Inflammatory macrophage treated with lipopolysaccharide for 1 hour (primary cell): ENCODE data around the gene B4GALT5.
"Not testable (repeated sequence)": the region's sequence is repeated elsewhere in the genome, so short reads cannot be mapped to it uniquely, and the experiment has no call there.

Source experiments
- DNase-seq, 2 donors: peaks; one replicate each; pipeline ENCODE4 v3.0.0-alpha.2; 2020 to 2022

Gene B4GALT5, protein sequence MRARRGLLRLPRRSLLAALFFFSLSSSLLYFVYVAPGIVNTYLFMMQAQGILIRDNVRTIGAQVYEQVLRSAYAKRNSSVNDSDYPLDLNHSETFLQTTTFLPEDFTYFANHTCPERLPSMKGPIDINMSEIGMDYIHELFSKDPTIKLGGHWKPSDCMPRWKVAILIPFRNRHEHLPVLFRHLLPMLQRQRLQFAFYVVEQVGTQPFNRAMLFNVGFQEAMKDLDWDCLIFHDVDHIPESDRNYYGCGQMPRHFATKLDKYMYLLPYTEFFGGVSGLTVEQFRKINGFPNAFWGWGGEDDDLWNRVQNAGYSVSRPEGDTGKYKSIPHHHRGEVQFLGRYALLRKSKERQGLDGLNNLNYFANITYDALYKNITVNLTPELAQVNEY

DNA sequence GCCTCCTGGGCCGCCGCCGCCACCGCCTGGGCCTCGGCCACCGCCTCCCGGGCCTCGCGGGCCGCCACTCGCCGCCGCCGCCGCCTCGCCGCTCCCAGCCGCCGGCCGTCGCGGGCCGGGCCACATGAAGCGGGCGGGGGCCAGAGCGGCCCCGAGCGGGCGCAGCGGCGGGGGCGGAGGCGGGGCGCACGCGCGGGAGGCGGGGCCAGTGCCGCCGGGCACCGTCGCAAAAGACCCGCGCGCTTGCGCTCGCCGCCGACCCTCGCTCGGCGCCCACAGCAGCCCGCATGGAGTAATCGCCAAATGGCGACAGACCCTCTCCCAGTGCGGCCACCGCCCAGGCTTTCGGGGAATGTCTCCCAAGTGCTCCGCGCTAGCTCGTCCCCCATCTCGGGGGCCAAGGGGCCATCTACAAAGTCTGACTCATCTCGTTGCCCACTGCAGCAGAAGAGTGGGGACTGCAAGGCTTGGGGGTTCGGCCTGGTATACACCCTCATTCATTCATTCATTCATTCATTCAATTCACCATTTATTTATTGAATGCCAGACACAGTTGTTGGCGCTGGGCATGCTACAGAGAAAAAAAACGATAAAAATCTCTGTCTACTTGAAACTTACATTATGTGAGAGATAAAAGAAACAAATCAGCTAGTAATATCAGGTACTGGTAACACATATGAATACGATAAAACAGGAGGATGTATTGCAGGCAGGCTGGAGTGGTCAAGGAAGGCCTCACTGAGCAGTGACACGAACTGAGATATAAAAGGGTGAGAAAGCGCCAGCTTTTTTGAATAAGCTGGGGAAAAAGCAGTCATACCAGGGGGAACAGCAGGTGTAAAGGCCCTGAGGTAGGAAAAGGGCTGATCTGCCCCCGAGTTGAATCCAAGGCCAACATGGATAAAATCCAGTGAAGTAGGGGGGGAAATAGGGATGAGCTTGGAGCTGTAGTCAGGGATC lies at the start of gene B4GALT5:
Gene B4GALT5 (minus strand): TSS at position 126 of the 960 bp plus-strand sequence. CDS start 188 bp downstream, outside the sequence.
- peak; percentile 52 to 73 for DNase-seq

DNA sequence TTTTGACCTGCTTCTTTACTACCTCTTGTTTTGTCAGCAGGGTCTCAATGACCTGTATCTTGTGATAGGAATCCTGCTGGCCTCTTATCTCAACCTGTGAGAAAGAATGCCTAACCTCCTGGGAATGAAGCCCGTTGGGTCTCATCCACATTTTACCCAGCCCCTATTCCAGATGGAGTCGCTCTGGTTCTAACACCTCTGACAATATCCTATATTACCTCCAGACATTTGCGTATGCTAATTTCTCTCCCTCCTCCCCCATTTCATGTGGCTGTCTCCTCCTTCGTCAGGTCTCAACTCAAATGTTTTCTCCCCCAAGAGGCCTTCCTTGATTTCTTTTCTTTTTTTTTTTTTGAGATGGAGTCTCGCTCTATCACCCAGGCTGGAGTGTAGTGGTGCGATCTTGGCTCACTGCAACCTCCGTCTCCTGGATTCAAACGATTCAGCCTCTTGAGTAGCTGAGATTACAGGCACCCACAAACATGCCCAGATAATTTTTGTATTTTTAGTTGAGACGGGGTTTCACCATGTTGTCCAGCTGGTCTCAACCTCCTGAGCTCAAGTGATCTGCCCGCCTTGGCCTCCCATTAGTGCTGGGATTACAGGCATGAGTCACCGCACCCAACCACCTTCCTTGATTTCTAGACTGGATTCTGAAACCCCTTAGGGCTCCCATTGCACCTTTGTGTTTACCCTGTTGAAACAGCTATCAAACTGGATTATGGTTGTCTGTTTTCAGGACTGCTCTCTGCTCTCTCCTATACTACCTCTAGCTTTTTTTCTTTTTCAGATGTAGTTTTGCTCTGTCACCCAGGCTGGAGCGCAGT lies 49.5 kb upstream of the B4GALT5 start:
- DNase-seq = no peak

DNA sequence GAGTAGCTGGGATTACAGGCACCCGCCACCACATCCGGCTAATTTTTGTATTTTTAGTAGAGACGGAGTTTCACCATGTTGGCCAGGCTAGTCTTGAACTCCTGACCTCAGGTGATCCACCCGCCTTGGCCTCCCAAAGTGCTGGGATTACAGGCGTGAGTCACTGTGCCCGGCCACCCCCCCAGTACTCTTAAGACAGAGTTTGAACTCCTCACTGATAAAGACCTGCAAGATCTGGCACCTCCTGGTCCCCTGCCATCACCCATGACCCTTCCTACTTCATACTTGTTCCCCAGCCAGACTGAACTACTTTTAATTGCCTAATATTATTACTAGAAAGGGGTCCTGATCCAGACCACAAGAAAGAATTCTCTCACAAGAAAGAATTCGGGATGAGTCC lies 48.2 kb upstream of the B4GALT5 start:
- DNase-seq = not testable (repeated sequence)

DNA sequence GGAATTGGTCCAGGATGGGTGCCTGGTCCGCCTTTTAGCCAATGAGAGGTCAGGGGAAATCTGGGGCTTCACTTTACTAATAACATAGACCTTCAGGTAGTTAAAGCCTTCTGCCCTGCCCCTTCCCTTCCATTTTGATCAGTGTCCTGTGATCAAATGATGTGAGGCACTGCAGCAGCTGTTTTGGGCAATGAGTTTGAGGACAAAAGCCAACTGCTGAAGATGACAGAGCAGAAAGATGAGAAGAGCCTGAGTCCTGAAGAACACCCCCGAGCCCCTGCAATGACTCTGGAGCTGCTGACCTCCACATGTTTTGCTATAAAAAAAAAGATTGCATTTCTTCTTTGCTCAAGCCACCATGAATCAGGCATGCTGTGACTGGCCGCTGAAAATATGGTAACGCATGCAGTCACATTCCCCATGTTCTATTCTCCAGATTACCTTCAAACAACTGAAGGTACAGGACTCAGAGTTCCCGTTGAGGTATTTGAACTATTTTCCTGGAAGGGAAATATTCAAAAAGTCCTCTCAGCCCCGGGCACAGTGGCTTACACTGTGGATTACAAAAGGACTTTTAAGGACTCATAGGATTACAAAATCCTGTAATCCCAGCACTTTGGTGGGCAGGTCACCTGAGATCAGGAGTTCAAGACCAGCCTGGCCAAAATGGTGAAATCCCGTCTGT lies 45.7 kb upstream of the B4GALT5 start:
- no peak for DNase-seq

DNA sequence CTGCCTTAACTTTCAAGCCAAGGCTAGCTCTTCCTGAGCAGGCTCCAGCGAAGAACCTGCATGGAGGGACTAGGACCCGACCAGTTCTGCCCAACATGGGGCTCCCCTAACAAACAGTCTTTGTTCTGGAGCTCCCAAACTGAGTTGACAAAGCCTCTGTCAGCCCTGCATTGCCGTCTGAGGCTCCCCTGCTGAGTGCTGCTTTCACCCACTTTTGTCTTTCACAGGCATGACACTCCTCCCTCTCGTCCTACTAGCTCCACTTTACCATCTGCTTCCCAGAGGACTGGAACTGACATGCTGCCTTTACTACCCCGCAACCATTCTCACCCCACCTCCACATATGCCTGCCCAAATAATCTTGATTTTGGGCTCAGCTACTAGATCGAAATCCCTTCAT lies 45.1 kb upstream of the B4GALT5 start:
- DNase-seq = no peak

DNA sequence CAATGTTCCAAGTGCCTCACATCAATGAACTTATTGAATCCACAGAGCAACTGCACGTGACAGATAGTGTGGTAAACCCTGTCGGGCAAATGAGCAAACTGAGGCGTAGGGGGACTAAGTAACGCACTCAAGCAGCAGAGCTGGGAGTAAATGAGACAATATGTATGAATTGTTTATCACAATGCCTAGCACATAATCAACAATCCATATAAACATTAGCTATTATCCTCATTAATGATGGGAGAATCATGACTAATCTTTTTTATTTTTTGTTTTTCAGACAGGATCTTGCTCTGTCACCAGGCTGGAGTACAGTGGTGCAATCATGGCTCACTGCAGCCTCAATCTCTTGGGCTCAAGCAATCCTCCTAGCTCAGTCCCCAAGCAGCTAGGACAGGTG lies 43.9 kb upstream of the B4GALT5 start:
- DNase-seq = no peak

DNA sequence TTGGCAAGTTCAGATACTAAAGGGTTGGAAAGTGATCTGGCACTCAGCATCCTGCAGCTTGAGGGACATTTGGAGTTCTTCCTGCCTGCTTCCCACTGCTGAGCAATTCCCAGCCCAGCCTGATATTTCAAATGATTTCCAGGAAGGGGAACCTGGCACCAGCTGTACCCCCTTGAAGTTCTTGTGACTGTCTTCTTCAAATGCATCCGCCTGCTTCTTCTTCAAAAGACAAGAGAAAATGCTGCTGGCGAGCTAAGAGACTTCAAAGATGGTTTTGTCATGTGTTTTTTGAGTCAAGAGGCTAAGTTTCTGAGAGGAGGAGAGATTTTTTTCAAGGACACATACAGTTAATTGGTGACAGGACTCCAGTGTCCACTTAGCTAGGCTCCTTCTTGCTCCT lies 42.6 kb upstream of the B4GALT5 start:
- DNase-seq = no peak

DNA sequence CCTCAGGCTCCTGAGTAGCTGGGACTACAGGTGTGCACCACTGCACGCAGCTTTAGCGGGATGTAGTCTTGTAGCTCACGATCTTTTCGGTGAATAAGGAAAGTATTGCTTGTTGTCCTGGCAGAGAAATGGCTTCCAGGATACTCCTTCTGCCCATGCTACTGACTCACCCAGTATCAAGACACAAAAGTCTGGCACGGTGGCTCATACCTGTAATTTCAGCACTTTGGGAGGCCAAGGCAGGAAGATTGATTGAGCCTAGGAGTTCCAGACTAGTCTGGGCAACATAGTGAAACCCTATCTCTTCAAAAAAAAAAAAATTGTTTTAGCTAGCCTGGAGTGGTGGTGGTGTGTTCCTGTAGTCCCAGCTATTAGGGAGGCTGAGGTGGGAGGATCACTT lies 40.9 kb upstream of the B4GALT5 start:
- DNase-seq = no peak

DNA sequence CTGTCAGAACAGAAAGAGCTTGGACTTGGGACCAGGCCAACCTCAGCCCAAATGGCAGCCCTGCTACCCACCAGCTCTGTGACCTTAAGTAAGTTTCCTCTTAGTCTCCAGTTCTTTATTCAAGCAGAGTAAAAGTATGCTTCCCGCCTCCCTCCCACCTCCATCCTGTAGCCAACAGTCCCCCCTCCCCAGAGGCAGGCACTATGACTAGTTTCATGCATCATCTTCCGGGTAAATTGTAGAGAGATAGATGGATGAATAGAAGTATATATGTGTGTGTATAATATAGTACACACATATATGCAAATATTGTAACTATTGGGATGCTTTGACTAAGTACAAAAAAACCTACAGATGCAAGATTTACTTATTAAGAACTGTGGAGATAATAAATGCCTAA lies 39.5 kb upstream of the B4GALT5 start:
- DNase-seq = no peak

DNA sequence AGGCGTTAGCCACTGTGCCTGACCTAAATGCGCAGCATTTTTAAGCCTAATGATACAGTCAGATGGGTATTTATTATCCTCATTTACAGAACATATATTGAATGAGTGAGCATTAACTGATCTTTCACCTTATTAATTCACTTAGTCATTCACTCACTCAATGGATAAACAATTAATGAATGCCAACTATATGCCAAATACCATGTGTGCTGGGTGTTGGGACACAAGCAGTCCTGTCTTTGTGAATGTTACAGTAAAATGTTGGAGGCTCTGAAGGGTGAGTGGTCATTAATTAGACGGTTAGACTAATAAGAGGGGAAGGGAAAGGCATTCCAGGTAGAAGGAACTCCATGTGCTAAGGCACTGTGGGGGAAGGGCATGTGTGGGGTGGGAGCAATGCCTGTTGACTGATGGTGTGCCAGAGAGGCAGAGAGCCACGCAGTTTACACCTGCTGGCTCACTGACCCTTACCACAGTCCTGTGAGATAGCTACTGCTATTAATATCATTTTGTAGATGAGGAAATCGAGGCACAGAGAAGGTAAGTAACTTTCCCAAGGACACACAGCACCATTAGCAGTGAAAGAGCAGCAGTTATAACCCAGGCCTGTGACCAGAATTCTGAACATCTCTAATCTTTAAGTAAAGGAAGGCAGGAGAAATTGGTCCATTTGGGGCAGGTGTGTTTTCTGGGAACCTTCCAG lies 38.7 kb upstream of the B4GALT5 start:
- DNase-seq = no peak

DNA sequence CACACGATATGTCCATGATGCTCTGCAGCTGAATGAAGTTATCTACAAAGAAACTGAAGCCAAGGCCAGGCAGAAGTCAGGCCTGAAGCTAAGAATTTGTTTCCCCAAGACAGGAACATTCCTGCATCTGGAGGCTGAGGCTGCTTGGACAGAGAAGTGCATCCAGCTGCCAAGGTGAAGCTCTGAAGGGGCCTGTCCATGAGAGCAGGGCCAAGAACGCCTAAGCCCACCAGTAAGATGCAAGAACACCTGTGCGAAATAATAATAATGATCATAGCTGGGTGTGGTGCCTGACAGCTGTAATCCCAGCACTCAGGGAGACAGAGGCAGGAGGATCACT lies 37.7 kb upstream of the B4GALT5 start:
- DNase-seq = no peak

DNA sequence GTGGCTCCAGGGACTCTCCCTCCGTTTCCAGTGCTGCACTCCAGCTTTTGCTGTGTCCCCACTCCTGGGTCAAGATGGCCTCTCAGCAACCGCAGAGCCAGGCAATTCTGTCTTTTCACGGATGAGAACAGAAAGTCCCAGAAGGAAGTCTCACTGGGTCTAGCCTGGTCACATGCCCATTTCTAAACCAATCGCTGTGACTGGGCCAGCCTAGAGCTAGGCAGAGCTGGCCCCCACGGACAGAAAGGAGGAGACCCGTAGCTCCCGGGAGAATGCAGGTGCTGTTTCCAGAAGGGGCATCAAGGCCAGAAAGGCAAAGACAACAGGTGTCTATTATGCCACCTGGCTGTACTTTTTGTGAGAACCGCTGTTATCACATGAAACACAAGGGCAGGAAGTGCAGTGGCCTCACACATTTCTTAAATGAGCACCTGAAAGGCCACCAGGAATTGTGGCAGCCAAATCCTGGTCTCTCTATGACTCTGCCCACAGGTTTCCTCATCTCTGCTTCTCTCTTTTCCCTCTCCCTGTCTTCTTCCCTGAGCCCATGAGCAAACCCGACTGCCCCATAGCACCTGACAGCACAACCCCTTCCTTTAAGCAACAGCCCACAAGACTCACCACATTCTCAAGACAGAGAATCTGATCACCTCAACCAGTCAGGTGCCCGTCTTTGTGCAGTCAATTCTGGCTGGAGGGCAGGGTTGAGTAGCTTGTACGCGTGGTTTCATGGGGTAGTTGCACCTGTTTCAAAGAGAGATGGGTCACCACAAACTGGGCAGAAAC lies 37.1 kb upstream of the B4GALT5 start:
- DNase-seq = peak; percentile 64 to 73

DNA sequence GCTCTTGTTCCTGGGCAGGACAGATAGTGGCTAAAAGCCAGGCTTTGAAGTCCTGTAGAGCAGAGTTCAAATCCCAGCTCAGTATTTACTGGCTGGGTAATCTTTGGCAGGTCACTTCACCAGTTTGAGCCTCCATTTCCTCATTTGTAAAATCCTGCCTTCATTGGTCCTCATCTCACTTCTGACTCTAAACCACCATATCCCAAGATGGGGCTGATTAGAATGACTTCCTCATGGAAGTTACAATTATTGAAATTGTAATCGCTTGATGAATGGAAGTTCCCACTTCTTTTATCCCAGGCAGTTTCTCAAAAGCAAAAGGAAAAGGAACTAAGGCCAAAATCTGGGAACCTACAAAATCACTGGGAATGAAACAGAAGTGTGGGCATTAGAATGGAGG lies 35.9 kb upstream of the B4GALT5 start:
- peak; percentile 45 to 61 for DNase-seq

DNA sequence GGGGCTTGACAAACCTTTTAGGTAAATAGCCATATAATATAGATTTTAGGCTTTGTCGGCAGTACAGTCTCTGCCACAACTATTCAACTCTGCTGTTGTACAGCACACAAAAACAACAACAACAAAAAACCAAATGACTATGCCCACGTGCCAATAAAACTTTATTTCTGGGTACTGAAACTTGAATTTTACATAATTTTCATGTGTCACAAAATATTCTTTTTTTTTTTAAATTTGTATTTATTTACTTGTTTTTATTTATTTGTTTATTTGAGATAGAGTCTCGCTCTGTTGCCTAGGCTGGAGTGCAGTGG lies 34.8 kb upstream of the B4GALT5 start:
- no peak for DNase-seq

DNA sequence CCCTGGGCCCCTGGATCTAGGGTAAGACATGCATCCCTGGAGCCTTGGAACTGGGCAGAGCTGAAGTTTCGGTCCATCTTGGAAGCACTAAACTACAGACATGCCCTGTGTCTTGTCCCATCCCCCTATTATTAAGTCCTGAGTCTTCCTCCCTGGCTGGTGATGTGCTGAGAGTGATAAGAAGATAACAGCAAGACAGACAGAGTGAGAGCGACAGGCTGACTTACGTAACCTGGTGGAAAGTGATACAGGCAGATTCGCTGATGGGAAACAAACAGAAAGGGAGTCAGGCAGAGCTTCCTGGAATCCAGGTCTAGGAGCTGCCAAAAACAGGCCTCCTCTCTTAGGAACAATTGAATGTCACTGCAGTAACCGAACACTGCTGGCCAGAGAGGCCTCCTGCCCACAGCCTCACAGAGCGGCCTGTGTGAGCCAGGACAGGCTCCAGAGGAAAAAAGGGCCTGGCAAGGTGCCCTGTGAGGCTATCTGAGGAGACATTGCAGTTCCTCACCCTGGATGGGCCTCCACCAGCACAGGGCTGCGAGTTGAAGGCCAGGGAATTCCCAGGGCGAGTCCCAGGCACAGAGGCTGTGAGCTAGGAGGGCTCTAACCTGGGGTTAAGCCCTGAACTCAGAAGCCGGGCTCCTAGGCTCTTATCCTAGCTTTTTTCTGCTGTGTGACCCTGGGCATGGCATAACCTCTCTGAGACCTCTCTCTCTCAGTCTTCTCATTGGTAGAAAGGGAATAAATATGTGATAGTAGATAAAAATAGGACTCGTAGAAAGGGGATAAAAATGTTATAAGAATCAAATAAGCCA lies 34.2 kb upstream of the B4GALT5 start:
- DNase-seq = peak in 1 of 2 donors; percentile 46

DNA sequence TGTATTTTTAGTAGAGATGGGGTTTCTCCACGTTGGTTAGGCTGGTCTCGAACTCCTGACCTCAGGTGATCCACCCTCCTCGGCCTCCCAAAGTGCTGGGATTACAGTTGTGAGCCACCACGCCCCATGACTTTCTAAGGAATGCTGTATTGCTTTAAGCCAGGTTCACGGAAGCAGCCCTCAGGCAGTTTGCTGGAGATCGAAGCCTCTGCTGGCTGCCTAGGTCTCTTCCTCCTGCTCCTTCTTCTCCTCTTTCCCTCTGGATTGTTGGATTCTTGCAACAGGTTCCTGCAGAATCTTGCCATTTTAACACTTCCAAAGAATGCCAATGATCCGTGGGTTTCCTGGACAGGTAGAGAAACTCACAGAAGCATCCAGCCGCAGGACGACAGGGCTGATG lies 29.3 kb upstream of the B4GALT5 start:
- no peak for DNase-seq

DNA sequence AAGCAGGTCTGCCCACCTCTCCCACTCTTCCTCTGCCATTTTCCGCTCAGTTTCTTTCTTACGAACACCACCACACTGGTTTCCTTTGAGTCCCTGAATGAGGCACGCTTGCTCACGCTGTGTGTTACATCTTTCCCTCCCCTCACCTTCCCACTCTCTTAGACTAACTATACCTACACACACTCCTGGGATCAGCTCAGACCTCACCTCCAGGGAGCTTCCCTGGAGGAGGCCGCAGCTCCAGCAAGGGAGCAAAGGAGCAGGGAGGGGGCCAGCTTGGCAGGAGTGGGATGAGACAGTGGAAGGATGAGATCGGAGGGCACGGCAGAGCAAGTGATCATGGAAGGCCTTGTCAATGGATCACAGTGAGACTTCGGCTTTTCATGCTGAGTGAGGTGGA lies 28.3 kb upstream of the B4GALT5 start:
- DNase-seq = no peak

DNA sequence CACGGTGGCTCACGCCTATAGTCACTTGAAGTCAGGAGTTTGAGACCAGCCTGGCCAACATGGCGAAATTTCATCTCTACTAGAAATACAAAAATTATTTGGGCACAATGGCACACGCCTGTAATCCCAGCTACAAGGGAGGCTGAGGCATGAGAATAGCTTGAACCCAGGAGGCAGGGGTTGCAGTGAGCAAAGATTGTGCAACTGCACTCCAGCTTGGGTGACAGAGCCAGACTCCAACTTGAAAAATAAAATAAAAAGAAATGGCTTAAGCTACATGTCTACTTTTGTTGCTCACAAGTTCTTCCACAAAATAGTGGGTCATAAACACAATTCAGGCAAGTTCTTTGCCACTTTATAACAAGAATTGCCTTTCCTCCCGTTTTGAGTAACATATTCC lies 27.1 kb upstream of the B4GALT5 start:
- DNase-seq = no peak

DNA sequence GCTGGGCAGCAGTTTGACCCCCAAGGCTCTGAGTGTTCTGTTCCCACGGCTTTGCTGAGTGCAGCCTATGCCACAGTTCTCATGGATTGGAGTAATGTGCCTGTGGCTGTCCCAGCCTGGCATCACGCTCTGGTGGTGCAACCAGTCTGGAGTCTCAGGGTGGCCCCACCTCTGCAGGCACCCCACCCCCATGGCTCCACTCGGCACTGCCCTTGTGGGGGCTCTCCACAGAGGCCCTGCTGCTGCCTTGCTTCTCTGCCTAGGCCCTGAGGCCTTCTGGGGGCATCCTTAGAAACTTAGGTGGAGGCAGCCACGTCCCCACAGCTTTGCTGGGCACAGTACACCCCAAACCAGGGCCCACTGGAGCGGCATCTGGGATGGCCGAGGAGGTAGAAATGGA lies 25.4 kb upstream of the B4GALT5 start:
- DNase-seq = no peak

DNA sequence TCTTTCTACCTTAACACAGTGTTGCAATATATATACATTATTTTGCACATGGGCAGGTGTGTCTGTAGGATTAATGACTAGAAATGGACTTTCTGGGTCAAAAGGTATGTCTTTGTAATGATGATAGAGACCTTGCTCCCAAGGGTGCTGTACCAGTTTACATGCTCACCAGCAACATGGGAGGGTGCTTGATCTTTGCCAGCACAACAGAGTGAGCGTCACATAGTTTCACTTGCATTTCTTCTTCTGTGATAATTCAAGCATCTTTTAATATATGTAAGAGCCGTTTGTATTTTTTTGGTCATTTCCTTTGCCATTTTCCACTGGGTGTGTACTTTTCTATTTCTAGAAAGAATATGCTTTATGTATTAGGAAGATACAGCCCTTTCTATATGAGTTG lies 23.6 kb upstream of the B4GALT5 start:
- no peak for DNase-seq
